SW 1271 (cell line): Measurements from ENCODE around the gene ARL4D.
"Not testable (repeated sequence)": the region's sequence is repeated elsewhere in the genome, so short reads cannot be mapped to it uniquely, and the experiment has no call there.

Experiments
- DNase-seq, 2 experiments: peaks; one replicate each; lab custom pipeline; 2025; lab: John Stamatoyannopoulos, UW

The ARL4D gene

DNA sequence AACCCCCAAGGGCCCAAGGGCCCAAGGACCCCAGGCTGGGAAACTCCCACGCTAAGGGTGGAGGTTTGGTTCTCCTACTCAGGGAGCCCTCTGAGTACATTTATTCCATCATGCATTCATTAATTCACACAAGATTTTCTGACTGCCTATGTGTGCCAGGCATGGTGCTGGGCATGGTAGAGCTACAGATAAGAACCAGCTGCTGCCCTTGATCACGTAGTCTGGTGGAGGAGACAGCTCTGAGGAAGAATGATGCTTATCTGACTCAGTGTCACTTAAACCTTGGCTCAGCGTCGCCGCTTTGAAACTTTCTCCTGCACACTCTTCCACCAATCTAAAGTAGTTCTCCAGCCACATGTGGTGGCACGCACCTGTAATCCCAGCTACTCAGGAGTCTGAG lies 3.6 kb upstream of the ARL4D start:
- no peak for DNase-seq

GRCh38 chr17:43396491-43397060 lies 2.2 kb upstream of the ARL4D start:
- no peak for DNase-seq

DNA sequence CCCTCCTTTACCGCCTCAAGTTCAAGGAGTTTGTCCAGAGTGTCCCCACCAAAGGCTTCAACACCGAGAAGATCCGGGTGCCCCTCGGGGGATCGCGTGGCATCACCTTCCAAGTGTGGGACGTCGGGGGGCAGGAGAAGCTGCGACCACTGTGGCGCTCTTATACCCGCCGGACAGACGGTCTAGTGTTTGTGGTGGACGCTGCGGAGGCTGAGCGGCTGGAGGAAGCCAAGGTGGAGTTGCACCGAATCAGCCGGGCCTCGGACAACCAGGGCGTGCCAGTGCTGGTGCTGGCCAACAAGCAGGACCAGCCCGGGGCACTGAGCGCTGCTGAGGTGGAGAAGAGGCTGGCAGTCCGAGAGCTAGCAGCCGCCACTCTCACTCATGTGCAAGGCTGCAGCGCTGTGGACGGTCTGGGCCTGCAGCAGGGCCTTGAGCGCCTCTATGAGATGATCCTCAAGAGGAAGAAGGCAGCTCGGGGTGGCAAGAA lies 1.1 kb downstream of the ARL4D start:
- no peak for DNase-seq

DNA sequence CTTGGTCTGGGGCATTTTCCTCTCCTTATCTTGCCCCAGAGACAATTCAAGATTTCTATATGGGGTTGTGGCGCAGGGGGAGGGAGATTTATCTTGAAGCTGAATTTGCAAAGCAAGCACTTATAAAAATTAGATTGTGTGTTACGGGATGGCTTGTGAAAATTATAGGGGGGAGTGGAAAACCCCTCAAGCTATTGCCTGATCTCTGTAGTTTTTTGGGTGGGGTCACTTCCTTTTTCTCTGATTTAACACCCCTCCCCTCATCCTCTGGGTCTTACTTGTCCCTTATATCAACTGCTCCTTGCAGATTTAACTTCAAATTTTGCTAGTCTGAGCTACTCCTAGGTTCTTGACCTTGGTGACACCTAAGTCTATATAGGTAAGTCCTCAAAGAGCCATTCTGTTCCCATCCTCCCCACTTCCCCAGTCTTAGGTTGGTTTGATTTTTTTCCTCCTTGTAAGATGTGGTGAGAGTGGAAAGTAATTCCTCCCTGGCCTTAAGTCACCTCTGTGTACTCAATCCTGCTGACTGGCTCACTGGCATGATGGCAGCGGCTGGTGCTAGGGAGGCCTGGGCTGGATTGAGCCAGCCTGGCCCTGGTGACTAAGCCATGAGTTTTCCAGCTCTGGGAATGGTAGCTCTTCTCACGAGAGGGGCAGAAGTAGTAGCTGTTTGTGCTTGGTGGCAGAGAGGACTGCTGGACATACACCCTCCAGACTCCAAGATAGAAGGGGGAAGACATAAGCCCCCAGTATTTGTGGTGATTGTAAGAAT lies 2.3 kb downstream of the ARL4D start:
- peak; percentile 18 to 31 for DNase-seq

DNA sequence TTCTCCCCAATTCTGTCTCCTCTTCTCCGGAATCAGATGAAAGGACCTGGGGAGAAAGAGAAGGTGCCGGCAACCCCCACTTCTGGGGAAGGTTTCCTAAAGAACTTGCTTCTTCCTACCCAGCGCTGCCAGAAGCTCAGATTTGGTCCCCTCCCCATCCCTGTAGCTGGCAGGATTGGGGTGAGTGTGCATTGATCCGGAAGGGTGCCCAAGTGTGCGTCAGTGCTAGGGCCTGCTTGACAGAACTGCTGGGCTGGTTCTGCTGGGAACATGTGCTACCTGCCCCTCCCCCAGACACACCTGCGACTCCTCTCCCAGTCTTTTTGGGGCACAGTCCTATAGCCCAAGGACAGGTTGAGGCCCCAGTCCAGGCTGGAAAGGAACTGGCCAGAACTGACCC lies 3.3 kb downstream of the ARL4D start:
- no peak for DNase-seq

- no peak for DNase-seq
Measured at GRCh38 chr17:43402567-43402966, 3.8 kb downstream of the ARL4D start.

GRCh38 chr17:43403846-43404245 lies 5.1 kb downstream of the ARL4D start:
- no peak for DNase-seq

DNA sequence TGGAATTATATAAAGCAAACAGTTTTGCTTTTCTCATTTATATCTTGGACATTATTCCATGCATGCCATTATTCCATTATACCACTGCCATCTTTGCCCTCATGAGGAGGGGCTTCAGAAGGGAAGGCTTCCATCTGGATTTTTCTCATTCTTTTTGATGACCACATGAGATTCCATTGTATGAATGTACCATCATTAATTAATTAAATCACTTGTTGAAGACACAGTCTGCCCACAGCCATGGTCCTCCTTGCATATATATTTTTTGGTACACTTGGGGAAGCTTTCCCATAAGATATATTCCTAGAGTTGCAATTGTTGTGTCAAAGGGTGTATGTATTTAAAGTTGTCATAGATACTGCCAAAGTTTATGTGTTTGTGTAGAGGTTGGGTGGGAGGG lies 7.1 kb downstream of the ARL4D start:
- DNase-seq = no peak

- no peak for DNase-seq
Measured at GRCh38 chr17:43406676-43407645, 8.2 kb downstream of the ARL4D start.

DNA sequence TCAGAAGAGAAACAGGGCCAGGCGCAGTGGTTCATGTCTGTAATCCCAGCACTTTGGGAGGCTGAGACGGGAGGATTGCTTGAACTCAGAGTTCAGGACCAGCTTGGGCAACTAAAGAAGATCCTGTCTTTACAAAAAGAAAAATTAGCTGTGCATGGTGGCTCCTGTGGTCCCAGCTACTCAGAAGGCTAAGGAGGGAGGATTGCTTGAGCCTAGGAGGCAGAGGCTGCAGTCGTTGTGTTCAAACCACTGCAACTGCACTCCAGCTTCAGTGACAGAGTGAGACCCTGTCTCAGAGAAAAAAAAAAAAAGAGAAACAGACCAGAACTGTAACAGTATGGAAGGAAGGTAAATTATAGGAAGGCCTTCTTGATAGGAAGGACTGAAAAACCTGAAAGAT lies 10.3 kb downstream of the ARL4D start:
- DNase-seq = no peak

- no peak for DNase-seq
Measured at GRCh38 chr17:43410557-43411368, 12.0 kb downstream of the ARL4D start.

DNA sequence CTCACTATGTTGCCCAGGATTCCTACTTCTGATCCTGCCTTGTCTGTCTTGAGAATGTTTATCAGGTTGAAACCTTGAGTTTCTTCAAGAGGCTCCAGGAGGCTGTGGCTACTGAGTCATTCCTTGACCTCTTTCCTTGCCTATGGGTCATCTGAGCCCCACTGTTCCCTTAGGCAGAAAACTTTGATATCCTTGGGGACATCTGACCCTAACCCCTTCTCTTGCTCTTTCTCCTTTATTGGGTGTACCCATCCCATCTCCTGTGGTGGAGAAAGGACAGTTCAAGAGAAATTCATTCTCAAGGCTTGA lies 12.5 kb downstream of the ARL4D start:
- DNase-seq = no peak

- DNase-seq = no peak
Measured at GRCh38 chr17:43411749-43412148, 13.0 kb downstream of the ARL4D start.

GRCh38 chr17:43412166-43412565 lies 13.4 kb downstream of the ARL4D start:
- no peak for DNase-seq

DNA sequence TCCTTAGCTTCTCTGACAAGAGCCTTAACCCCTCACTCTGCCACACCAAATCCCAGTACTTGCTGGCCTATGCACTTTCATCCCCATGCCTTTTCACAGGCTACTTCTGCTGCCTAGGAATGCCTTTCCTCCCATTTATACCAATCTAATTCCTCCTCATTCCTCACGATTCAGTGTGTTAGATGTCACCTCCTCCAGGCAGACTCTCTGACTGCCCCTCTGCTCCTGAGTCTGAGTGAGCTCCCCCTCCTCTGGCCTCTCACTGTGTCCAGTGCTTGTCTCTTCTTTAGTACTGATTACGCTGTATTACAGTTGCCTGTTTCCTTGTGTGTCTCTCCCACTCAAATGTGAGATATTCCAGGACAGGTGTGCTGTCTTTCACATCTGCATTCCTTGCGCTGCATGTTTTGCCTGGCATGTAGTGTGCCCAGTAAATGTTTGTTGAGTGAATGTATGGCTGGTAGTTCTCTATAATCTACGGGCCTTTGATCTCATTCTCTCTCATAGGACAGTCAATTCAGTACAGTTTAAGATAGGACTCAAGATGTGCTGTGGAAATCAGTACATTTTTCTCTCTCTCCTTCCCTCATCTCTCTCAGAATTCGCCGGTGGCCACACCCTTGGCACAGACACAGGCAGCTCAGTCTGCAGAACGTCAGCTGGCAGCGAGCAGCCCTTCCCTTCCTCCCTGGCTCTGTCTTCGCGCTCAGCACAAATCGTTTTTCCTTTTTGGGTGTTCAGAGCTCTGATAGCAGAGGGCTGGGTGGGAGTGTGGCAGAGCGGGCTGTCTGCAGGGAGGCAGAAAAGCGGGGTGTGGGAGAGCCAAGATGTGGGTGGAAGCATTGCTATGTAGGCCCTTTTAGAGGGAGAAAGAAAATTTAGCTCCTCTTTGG lies 18.5 kb downstream of the ARL4D start:
- no peak for DNase-seq

- DNase-seq = peak in 1 of 2 experiments; percentile 45
Measured at GRCh38 chr17:43418441-43419374, 19.9 kb downstream of the ARL4D start.

DNA sequence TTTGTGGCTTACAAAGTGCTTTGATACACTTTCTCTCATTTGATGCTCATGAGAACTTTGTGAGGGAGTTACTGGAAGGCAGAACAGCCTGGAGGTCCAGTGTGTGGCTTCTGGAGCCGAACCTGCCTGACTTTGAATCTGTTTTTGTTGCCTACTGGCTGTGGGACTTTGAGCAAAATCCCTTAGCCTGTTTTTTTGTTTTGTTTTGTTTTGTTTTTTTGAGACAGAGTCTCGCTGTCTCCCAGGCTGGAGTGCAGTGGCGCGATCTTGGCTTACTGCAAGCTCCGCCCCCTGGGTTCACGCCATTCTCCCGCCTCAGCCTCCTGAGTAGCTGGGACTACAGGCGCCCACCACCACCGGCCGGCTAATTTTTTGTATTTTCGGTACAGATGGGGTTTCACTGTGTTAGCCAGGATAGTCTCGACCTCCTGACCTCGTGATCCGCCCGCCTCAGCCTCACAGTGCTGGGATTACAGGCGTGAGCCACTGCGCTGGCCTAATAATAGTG lies 20.6 kb downstream of the ARL4D start:
- DNase-seq = not testable (repeated sequence)

DNA sequence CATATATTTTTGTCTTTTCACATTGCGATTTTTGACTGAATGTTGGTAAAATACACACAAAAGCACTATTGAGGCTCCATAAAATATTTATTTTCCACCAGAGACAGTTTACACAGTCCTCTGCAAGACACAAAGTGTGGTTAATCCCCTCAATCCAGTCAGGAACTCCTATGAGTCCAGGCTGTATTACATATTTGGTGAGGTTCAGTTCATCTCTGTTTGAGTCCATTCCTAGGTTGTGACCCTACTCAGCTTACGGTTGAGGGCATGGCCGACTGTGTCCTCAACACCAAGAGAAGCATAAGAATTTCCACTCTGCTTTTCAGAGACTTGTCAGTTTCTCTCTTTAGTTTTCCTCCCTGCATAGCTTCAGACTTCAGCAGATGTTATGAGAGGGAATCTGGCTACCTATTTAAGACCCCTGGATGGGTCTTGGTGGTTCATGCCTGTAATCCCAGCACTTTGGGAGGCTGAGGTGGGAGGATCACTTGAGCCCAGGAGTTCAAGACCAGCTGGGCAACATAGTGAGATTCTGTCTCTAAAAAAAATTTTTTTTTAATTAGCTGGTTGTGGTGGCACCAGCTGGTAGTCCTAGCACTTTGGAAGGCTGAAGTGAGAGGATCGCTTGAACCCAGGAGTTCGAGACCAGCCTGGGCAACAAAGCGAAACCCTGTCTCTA lies 25.1 kb downstream of the ARL4D start:
- DNase-seq = no peak
